DOHH2 (cell line): ENCODE results near the gene OSBPL9.

Experiments used
- H3F3A ChIP-seq: fragments of 200-600 bp; sonication (generic), shearing (Covaris generic); 2 replicates; pipeline ENCODE4 v1.6.0; 2016; ENCODE audit warnings: antibody characterized with exemption, mild to moderate bottlenecking; ENCODE audit not compliant: control insufficient read depth, insufficient read depth
- H3K27ac ChIP-seq: fragments of 200-600 bp; sonication (generic); 2 replicates; pipeline ENCODE4 v1.5.1; 2014; ENCODE audit warnings: low read depth, mild to moderate bottlenecking, low read length, moderate library complexity
- H3K27me3 ChIP-seq: fragments of 200-600 bp; sonication (generic); 2 replicates; pipeline ENCODE4 v1.6.1; 2014; ENCODE audit warnings: mild to moderate bottlenecking, low read length, mixed read lengths; ENCODE audit not compliant: control insufficient read depth
- H3K36me3 ChIP-seq: fragments of 200-600 bp; sonication (generic); 2 replicates; pipeline ENCODE4 v1.6.1; 2014; ENCODE audit warnings: mild to moderate bottlenecking, low read length, moderate library complexity, mixed read lengths; ENCODE audit not compliant: control insufficient read depth
- H3K4me1 ChIP-seq: fragments of 200-600 bp; sonication (generic); 2 replicates; pipeline ENCODE4 v1.6.1; 2014; ENCODE audit warnings: mild to moderate bottlenecking, low read length, mixed read lengths; ENCODE audit not compliant: control insufficient read depth
- H3K4me2 ChIP-seq: fragments of 200-600 bp; sonication (generic); 2 replicates; pipeline ENCODE4 v1.6.0; 2014; ENCODE audit warnings: mild to moderate bottlenecking, low read length, moderate library complexity
- H3K4me3 ChIP-seq: fragments of 200-600 bp; sonication (generic); 2 replicates; pipeline ENCODE4 v1.5.1; 2014; ENCODE audit warnings: mild to moderate bottlenecking, low read length, mixed read lengths
- H3K79me2 ChIP-seq: fragments of 200-600 bp; sonication (generic); 2 replicates; pipeline ENCODE4 v1.6.1; 2014; ENCODE audit warnings: mild to moderate bottlenecking, low read length, mixed read lengths; ENCODE audit not compliant: control insufficient read depth
- H3K9me2 ChIP-seq: fragments of 200-600 bp; sonication (generic); replicated peaks from 2 replicates; pipeline ENCODE4 v1.6.1; 2014; ENCODE audit warnings: mild to moderate bottlenecking, low read length, mixed read lengths; ENCODE audit not compliant: control insufficient read depth
- H3K9me3 ChIP-seq: fragments of 200-600 bp; sonication (generic); 2 replicates; pipeline ENCODE4 v1.6.1; 2014; ENCODE audit warnings: antibody characterized with exemption, low read length, mixed read lengths; ENCODE audit not compliant: control insufficient read depth, insufficient read depth
- H4K20me1 ChIP-seq: fragments of 200-600 bp; sonication (generic); 2 replicates; pipeline ENCODE4 v1.6.0; 2014; ENCODE audit warnings: low read depth, mild to moderate bottlenecking, antibody characterized with exemption, low read length, moderate library complexity; ENCODE audit not compliant: control insufficient read depth, insufficient read depth
- EZH2phosphoT487 ChIP-seq: fragments of 200-600 bp; sonication (generic); IDR thresholded peaks from 2 replicates; pipeline ENCODE4 v1.6.1; 2017; ENCODE audit warnings: borderline replicate concordance, mild to moderate bottlenecking, antibody characterized with exemption, low read length, moderate library complexity, mixed read lengths
- TF ChIP-seq, protein P1 (sequence below): fragments of 200-600 bp; sonication (generic); IDR thresholded peaks from one replicate; pipeline ENCODE4 v1.5.1; 2014; ENCODE audit warnings: antibody characterized with exemption, mild to moderate bottlenecking, low read depth, low read length; ENCODE audit not compliant: poor library complexity, severe bottlenecking

OSBPL9 gene

DNA sequence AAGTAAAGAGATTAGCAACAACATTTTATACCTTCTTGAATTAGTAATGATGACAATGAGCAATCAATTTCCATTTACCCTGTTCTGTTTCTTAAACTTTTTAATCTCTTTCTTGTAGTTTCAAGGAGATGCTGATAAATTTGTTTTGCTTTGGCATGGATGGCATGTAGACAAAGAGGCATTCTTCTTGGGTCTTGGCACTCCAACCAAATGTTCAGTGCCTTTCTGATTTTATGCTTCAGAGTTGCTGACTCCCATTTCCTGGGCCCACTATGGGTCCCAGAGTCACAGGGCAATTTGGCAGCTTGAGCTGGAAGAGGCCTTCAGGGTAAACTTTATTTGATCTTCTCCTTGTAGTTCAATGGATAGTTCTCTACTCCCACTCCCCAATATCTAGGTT is 42.1 kb upstream of the OSBPL9 start:
- TF ChIP-seq, protein P1, sequence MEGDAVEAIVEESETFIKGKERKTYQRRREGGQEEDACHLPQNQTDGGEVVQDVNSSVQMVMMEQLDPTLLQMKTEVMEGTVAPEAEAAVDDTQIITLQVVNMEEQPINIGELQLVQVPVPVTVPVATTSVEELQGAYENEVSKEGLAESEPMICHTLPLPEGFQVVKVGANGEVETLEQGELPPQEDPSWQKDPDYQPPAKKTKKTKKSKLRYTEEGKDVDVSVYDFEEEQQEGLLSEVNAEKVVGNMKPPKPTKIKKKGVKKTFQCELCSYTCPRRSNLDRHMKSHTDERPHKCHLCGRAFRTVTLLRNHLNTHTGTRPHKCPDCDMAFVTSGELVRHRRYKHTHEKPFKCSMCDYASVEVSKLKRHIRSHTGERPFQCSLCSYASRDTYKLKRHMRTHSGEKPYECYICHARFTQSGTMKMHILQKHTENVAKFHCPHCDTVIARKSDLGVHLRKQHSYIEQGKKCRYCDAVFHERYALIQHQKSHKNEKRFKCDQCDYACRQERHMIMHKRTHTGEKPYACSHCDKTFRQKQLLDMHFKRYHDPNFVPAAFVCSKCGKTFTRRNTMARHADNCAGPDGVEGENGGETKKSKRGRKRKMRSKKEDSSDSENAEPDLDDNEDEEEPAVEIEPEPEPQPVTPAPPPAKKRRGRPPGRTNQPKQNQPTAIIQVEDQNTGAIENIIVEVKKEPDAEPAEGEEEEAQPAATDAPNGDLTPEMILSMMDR = no peak
- no peak for TF ChIP-seq EZH2phosphoT487
- no peaks in the 10 kb centered on the region for H3K9me2 ChIP-seq
- H3K4me1 ChIP-seq = peaks cover 47% of the 10 kb centered on the region
- H3K27me3 ChIP-seq = no peaks in the 10 kb centered on the region
- no peaks in the 10 kb centered on the region for H4K20me1 ChIP-seq
- H3K9me3 ChIP-seq = no peaks in the 10 kb centered on the region
- H3K79me2 ChIP-seq = no peaks in the 10 kb centered on the region
- no peak overlapping the region for H3K4me2 ChIP-seq
- H3K36me3 ChIP-seq = no peaks in the 10 kb centered on the region
- H3F3A ChIP-seq = 0 out of 2 replicates have a peak, but pooled peaks cover 5% of the 10 kb centered on the region
- no peak overlapping the region for H3K27ac ChIP-seq
- H3K4me3 ChIP-seq = no peak overlapping the region

DNA sequence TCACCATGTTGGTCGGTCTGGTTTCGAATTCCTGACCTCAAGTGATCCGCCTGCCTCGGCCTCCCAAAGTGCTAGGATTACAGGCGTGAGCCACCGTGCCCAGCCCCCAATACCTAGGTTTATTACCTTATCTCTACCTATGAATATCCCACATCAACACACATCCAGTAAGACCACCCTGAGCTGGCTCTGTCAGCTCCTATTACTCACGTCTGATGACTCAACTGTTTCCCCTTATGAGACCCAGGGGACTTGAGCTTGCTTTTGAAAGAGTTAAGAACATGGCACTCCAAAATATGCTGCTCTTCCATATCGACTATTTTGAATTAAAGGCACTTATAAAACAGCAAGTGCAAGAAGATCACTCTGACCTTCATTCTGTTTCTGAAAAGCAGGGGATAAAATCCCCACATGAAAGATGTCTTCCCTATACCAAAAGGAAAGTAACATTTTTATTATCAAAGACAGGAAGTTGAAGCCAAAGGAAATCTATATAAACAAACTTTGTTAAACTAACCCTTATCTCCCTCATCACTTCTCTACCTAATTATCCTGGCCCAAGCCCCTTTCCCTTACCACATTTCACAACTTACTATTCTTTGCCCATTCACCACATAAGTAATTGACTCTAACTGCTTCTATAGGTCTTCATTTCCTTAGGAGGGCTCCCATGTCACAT is 41.3 kb upstream of the OSBPL9 start:
- Histone ChIP-seq H3K4me3 (no peak overlapping the region), H3K27me3 (no peaks in the 10 kb centered on the region), H4K20me1 (no peaks in the 10 kb centered on the region), H3K4me2 (no peak overlapping the region), H3F3A (0 out of 2 replicates have a peak, but pooled peaks cover 5% of the 10 kb centered on the region), H3K9me3 (no peaks in the 10 kb centered on the region), H3K4me1 (peaks cover 39% of the 10 kb centered on the region), H3K79me2 (no peaks in the 10 kb centered on the region), H3K27ac (no peak overlapping the region), H3K36me3 (no peaks in the 10 kb centered on the region), H3K9me2 (no peaks in the 10 kb centered on the region)
- no peak for TF ChIP-seq EZH2phosphoT487
- TF ChIP-seq, protein P1 = no peak

DNA sequence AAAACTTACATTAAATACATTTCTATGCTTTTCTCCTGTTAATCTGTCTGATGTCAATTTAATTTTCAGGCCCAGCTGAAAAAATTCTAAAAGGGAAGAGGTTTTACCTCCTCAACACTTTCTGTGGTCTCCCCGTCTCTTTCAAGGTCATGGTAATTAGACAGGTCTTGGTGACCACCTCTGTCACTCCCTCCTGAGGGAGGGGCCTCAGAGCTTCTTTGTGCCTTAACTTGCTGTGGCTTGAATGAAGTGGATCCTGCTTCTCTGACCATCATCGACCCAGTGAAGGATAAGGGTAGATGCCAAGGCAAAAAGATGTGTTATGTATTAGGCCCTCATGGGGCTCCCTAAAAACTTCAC is 40.8 kb upstream of the OSBPL9 start:
- no peaks in the 10 kb centered on the region for H3K9me2 ChIP-seq
- no peak overlapping the region for H3K4me2 ChIP-seq

More for the DNA sequence above, 40.8 kb upstream of the OSBPL9 start:
- H4K20me1 ChIP-seq = no peaks in the 10 kb centered on the region
- TF ChIP-seq, protein P1 = no peak
- TF ChIP-seq EZH2phosphoT487 = no peak
- H3F3A ChIP-seq = 0 out of 2 replicates have a peak, but pooled peaks cover 5% of the 10 kb centered on the region
- H3K36me3 ChIP-seq = no peaks in the 10 kb centered on the region
- peaks cover 34% of the 10 kb centered on the region for H3K4me1 ChIP-seq
- no peaks in the 10 kb centered on the region for H3K9me3 ChIP-seq
- H3K79me2 ChIP-seq = no peaks in the 10 kb centered on the region
- H3K4me3 ChIP-seq = no peak overlapping the region
- H3K27ac ChIP-seq = no peak overlapping the region
- no peaks in the 10 kb centered on the region for H3K27me3 ChIP-seq
